ENCODE results near the gene IGSF8. TPM values are rescaled to one million over a fixed set of nuclear protein-coding genes. Genes with fewer than 3 reads are reported as not detected.

IGSF8 gene
- total and polyA plus RNA-seq, 7 donors = 4.8 to 34.9 (median 11.3) TPM

DNA sequence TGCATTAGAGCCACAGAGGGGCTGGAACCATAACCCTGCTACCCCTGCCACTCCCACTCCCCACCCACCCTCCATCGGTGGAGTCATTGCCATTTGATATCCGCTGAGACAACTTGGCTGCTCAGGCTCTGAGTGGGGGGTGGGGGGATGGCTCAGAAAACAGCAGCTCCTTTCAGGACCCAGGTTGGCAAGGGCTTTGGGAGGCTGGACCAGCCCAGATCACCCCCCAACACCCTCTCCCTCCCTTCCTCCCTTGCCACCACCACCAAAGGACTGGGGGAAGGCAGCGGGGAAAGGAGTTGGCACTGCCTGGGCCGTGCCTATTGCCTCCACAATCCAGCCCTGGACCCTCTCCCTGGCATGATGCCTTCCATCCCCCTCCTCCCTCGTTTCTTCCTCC is 30.2 kb downstream of the IGSF8 start:
- Histone ChIP-seq H3K36me3 (no peaks in the 10 kb centered on the region), H3K27me3 (no peaks in the 10 kb centered on the region), H3K4me3 (no peak overlapping the region), H3K4me1 (peaks cover 0 to 13% (median 11%) of the 10 kb centered on the region in 4 donors), H3K9me3 (no peaks in the 10 kb centered on the region), H3K27ac (no peak overlapping the region)
- no peak for DNase-seq
- TF ChIP-seq EP300 (IDR thresholded peaks at IDR 0.05) (no peak), POLR2A (IDR thresholded peaks at IDR 0.05) (no peak), POLR2AphosphoS5 (IDR thresholded peaks at IDR 0.05) (no peak)
- TF ChIP-seq, protein P1, sequence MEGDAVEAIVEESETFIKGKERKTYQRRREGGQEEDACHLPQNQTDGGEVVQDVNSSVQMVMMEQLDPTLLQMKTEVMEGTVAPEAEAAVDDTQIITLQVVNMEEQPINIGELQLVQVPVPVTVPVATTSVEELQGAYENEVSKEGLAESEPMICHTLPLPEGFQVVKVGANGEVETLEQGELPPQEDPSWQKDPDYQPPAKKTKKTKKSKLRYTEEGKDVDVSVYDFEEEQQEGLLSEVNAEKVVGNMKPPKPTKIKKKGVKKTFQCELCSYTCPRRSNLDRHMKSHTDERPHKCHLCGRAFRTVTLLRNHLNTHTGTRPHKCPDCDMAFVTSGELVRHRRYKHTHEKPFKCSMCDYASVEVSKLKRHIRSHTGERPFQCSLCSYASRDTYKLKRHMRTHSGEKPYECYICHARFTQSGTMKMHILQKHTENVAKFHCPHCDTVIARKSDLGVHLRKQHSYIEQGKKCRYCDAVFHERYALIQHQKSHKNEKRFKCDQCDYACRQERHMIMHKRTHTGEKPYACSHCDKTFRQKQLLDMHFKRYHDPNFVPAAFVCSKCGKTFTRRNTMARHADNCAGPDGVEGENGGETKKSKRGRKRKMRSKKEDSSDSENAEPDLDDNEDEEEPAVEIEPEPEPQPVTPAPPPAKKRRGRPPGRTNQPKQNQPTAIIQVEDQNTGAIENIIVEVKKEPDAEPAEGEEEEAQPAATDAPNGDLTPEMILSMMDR (IDR thresholded peaks at IDR 0.05) = no peak
- WGBS, 2 donors = 70 to 74% methylated on average over 5 of the region's 5 CpGs
- intact Hi-C loops (cut with DNase I) = no loop called here

DNA sequence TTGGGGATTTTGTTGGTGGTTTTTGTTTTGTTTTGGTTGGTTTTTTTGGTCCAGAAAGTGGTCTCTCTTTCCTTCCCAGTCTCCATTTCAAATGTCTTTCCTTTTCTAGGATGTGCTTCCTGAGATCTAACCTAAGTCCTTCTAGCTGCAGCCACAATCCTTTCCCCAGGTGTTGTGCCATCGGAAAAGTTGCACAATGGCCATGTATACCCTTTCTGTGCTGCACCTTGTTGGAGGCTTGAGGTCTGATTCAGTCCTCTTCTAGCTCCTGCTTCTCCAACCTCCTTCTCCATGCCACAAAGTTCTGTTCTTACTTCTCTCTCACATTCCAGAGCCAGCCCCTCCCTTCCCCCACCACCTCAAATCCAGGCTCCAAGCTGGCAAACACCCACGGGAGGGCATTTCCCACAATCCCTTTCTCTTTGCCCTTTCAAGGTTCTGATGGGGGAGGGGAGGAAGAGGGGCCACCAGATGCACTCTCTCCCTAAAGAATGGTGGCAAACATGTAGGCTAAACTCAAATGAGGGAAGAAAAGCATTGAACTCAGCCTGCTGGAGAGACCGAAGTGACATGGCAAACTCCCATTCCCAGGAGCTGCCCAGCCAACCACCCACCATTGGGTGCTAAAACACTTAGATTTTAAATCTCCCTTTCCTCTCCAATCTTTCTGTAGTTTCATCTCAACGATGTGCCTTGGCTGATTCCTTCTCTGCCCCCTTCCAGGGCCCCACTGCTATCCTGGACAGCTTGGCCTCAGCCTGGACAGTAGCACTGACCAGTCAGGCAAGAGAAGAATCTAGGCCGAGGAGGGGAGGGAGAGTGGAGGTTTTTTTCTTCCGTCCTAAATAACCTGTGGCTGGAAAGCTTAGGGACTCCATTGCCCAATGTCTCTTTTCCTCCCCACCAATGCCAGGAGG is 31.3 kb downstream of the IGSF8 start:
- TF ChIP-seq EP300 (IDR thresholded peaks at IDR 0.05) = no peak
- TF ChIP-seq POLR2AphosphoS5 (IDR thresholded peaks at IDR 0.05) = no peak
- TF ChIP-seq, protein P1 (IDR thresholded peaks at IDR 0.05) = no peak
- no peak for TF ChIP-seq POLR2A (IDR thresholded peaks at IDR 0.05)
- H3K4me3 ChIP-seq = no peak overlapping the region
- intact Hi-C loops (cut with DNase I) = no loop called here
- H3K4me1 ChIP-seq = peaks cover 0 to 13% (median 11%) of the 10 kb centered on the region in 4 donors
- no peaks in the 10 kb centered on the region for H3K9me3 ChIP-seq
- H3K27ac ChIP-seq = no peak overlapping the region
- no peak for DNase-seq
- 64 to 66% methylated on average over 6 of the region's 6 CpGs for WGBS, 2 donors
- H3K27me3 ChIP-seq = peaks cover 0 to 3% (median 2%) of the 10 kb centered on the region in 3 donors
- H3K36me3 ChIP-seq = no peaks in the 10 kb centered on the region

DNA sequence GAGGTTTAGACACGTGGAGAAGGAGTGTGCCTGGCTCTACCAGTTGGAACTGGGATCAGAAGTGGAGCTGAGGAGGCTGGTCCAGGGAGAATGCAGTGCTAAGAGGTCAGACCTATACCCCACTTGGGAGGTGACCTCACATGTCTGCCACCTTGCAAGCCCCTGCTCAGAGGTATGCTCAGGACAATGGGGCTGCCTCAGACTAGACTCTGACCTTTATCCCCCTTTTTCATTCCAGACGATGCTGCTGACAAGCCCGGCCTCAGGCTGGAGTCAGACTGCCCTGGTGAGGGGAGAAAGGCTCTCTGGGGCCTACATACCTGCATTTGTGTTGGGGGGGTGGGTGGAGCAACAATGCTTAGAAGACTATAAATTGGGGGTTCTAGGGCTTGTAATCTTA is 33.7 kb downstream of the IGSF8 start:
- Histone ChIP-seq H3K27me3 (peaks cover 0 to 4% (median 3%) of the 10 kb centered on the region in 3 donors), H3K4me1 (peaks cover 0 to 2% (median 2%) of the 10 kb centered on the region in 4 donors), H3K36me3 (no peaks in the 10 kb centered on the region), H3K4me3 (no peak overlapping the region), H3K27ac (no peak overlapping the region), H3K9me3 (no peaks in the 10 kb centered on the region)
- intact Hi-C loops (cut with DNase I) = no loop called here
- 34 to 59% methylated on average over 3 of the region's 3 CpGs for WGBS, 2 donors
- no peak for DNase-seq
- TF ChIP-seq POLR2AphosphoS5 (IDR thresholded peaks at IDR 0.05) = no peak
- no peak for TF ChIP-seq EP300 (IDR thresholded peaks at IDR 0.05)
- TF ChIP-seq, protein P1 (IDR thresholded peaks at IDR 0.05) = no peak
- TF ChIP-seq POLR2A (IDR thresholded peaks at IDR 0.05) = no peak

DNA sequence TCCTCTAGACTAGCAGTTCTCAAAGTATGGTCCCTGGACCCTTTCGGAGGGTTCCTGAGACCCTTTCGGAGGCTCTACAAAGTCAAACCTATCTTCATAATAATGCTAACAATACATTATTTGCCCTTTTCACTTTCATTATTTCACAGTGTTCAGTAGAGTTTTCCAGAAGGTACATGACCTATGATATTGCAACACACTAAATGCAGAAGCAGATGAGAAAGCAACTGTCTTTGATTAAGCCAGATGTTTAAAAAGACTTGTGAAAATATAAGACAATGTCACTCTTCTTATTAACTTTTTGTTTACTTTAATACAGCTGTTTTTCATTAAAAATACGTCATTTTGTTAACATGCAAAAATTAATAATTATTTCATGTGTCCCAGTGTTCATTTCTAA is 34.3 kb downstream of the IGSF8 start:
- Histone ChIP-seq H3K4me3 (no peak overlapping the region), H3K4me1 (no peaks in the 10 kb centered on the region), H3K36me3 (no peaks in the 10 kb centered on the region), H3K27me3 (peaks cover 0 to 4% (median 3%) of the 10 kb centered on the region in 3 donors), H3K27ac (no peak overlapping the region), H3K9me3 (no peaks in the 10 kb centered on the region)
- intact Hi-C loops (cut with DNase I) = no loop called here
- no peak for DNase-seq
- no peak for TF ChIP-seq POLR2AphosphoS5 (IDR thresholded peaks at IDR 0.05)
- TF ChIP-seq POLR2A (IDR thresholded peaks at IDR 0.05) = no peak
- TF ChIP-seq EP300 (IDR thresholded peaks at IDR 0.05) = no peak
- TF ChIP-seq, protein P1 (IDR thresholded peaks at IDR 0.05) = no peak
- 84 to 88% methylated on average over 3 of the region's 3 CpGs for WGBS, 2 donors

All from sigmoid colon (tissue), 7 donors.